LoVo (cell line): Measurements from ENCODE around the gene HTR1D.

Experiments
- DNase-seq: peaks from one replicate; pipeline ENCODE4 v3.0.0-alpha.2; 2016; ENCODE audit warnings: low spot score

The HTR1D gene

GRCh38 chr1:23184212-23184934 lies 32.9 kb downstream of the HTR1D start:
- DNase-seq: peak; percentile 57

GRCh38 chr1:23179862-23180261 lies 37.4 kb downstream of the HTR1D start:
- no peak for DNase-seq

- no peak for DNase-seq
Measured at GRCh38 chr1:23178950-23179349, 38.4 kb downstream of the HTR1D start.

- DNase-seq: no peak
Measured at GRCh38 chr1:23178414-23178813, 38.9 kb downstream of the HTR1D start.

GRCh38 chr1:23177438-23178380 lies 39.6 kb downstream of the HTR1D start:
- no peak for DNase-seq

- DNase-seq: no peak
Measured at GRCh38 chr1:23177031-23177430, 40.3 kb downstream of the HTR1D start.

- no peak for DNase-seq
Measured at GRCh38 chr1:23174426-23175110, 42.7 kb downstream of the HTR1D start.

GRCh38 chr1:23171181-23171755 lies 46.0 kb downstream of the HTR1D start:
- DNase-seq: no peak

- no peak for DNase-seq
Measured at GRCh38 chr1:23169727-23170335, 47.5 kb downstream of the HTR1D start.

GRCh38 chr1:23169195-23169575 lies 48.1 kb downstream of the HTR1D start:
- DNase-seq: no peak

GRCh38 chr1:23168445-23169194 lies 48.7 kb downstream of the HTR1D start, which contains the start of gene LUZP1:
Gene LUZP1, minus strand, starts transcription at chr1:23168856.
- peak; percentile 93 for DNase-seq

GRCh38 chr1:23168079-23168444 lies 49.2 kb downstream of the HTR1D start:
- DNase-seq: no peak

GRCh38 chr1:23167353-23168078 lies 49.8 kb downstream of the HTR1D start:
- DNase-seq: peak; percentile 66

- DNase-seq: no peak
Measured at GRCh38 chr1:23166854-23167253, 50.4 kb downstream of the HTR1D start.

GRCh38 chr1:23163395-23163794 lies 53.9 kb downstream of the HTR1D start:
- no peak for DNase-seq

GRCh38 chr1:23159963-23160877 lies 57.1 kb downstream of the HTR1D start:
- DNase-seq: no peak

- DNase-seq: no peak
Measured at GRCh38 chr1:23156940-23157339, 60.4 kb downstream of the HTR1D start.

GRCh38 chr1:23152966-23153684 lies 64.2 kb downstream of the HTR1D start:
- DNase-seq: no peak

- DNase-seq: no peak
Measured at GRCh38 chr1:23150742-23151141, 66.6 kb downstream of the HTR1D start.
